ENCODE results near the gene IL1F10. TPM values are rescaled to one million over a fixed set of nuclear protein-coding genes. Genes with fewer than 3 reads are reported as not detected.
"Not testable (repeated sequence)": the region's sequence is repeated elsewhere in the genome, so short reads cannot be mapped to it uniquely, and the experiment has no call there.

IL1F10 gene
- total and polyA plus RNA-seq, 10 of the 15 experiments (the other 5 are each of a cell fraction or from before 2014, with no cell fraction given) = not detected

- H3K4me2 ChIP-seq (ENCODE audit: control insufficient read depth, insufficient read depth); intact Hi-C loops (cut with micrococcal nuclease; ENCODE audit: unreplicated experiment); H2AFZ ChIP-seq (ENCODE audit: control insufficient read depth, low read depth, low read length); H4K20me1 ChIP-seq (ENCODE audit: control insufficient read depth, insufficient read depth); H3K4me3 ChIP-seq; H3K79me2 ChIP-seq (ENCODE audit: control insufficient read depth, insufficient read depth, low read length); RAD21 ChIA-PET (ENCODE audit: unreplicated experiment); ATAC-seq; H3K4me1 ChIP-seq (ENCODE audit: control insufficient read depth, insufficient read depth, low read length); H3K27ac ChIP-seq (ENCODE audit: control insufficient read depth, insufficient read depth); DNase-seq (ENCODE audit: low read depth, low spot score); POLR2A ChIA-PET; H3K36me3 ChIP-seq (ENCODE audit: control insufficient read depth in 2 of 2, insufficient read depth in 2 of 2, low read length in 1 of 2); in situ Hi-C loops (cut with MboI); H3K9ac ChIP-seq (ENCODE audit: control insufficient read depth, insufficient read depth, low read length); H3K27me3 ChIP-seq (replicated peaks in 1 of 2; ENCODE audit: control insufficient read depth in 2 of 2, insufficient read depth in 2 of 2, low read length in 1 of 2); BruUV-seq (replicated peaks); H3K9me3 ChIP-seq (replicated peaks; ENCODE audit: control insufficient read depth, insufficient read depth, low read length); FAIRE-seq: not testable (repeated sequence)
- CTCF ChIA-PET = interaction anchor here (1.0 to 1.6 kb wide), 3 partner anchors 14 to 39 kb away, joined by 3 to 4 read pairs (median 4); no protein-coding TSS in a partner anchor
- WGBS (ENCODE audit: insufficient coverage, insufficient replicate concordance, low lambda C conversion rate, missing lambda C conversion rate) = 0% methylated on average over 2 of the region's 2 CpGs
- SMC1A ChIA-PET (ENCODE audit: uncharacterized antibody, unreplicated experiment) = interaction anchor here (1.0 to 1.6 kb wide), 3 partner anchors 8 to 107 kb away, joined by 3 read pairs; no protein-coding TSS in a partner anchor
These were observed 29.3 kb downstream of the IL1F10 start for GRCh38 chr2:113096842-113097618.

GRCh38 chr2:113098041-113098440 is 30.3 kb downstream of the IL1F10 start:
- H3K27me3 ChIP-seq (replicated peaks in 1 of 2; ENCODE audit: control insufficient read depth in 2 of 2, insufficient read depth in 2 of 2, low read length in 1 of 2) = no peaks in the 10 kb centered on the region; a peak in 1 of 4 replicates
- no peak overlapping the region for H3K4me3 ChIP-seq
- H3K79me2 ChIP-seq (ENCODE audit: control insufficient read depth, insufficient read depth, low read length) = no peaks in the 10 kb centered on the region
- DNase-seq (ENCODE audit: low read depth, low spot score) = no peak
- BruUV-seq (replicated peaks) = no TSS peak
- TF ChIP-seq ATF7 (IDR thresholded peaks at IDR 0.05; ENCODE audit: low read depth) (peak; percentile 80), MEF2A (IDR thresholded peaks at IDR 0.05; ENCODE audit: insufficient read depth, low read depth, low read length) (peak; percentile 41; the same call in 1 of the 2 replicates), RBBP5 (conservative IDR thresholded peaks at IDR 0.05) (no peak)
- ChIA-PET POLR2A (interaction anchor here (0.5 to 0.6 kb wide), 2 partner anchors 18 to 1266 kb away, joined by 3 read pairs; no protein-coding TSS in a partner anchor), RAD21 (ENCODE audit: unreplicated experiment) (no interaction called here), CTCF (interaction anchor here (0.7 to 1.6 kb wide), 6 partner anchors 15 to 38 kb away, joined by 3 to 4 read pairs (median 4); no protein-coding TSS in a partner anchor), SMC1A (ENCODE audit: uncharacterized antibody, unreplicated experiment) (interaction anchor here (1.0 to 1.6 kb wide), 3 partner anchors 9 to 106 kb away, joined by 3 read pairs; no protein-coding TSS in a partner anchor)
- no peak overlapping the region for H3K9ac ChIP-seq (ENCODE audit: control insufficient read depth, insufficient read depth, low read length)
- no peak overlapping the region for H3K27ac ChIP-seq (ENCODE audit: control insufficient read depth, insufficient read depth)
- in situ Hi-C loops (cut with MboI) = no loop called here
- peak overlapping the region; percentile 61 for H3K4me2 ChIP-seq (ENCODE audit: control insufficient read depth, insufficient read depth)
- H3K9me3 ChIP-seq (replicated peaks; ENCODE audit: control insufficient read depth, insufficient read depth, low read length) = no peaks in the 10 kb centered on the region; the same call in 1 of the 3 replicates
- 50% methylated on average over 4 of the region's 4 CpGs for WGBS (ENCODE audit: insufficient coverage, insufficient replicate concordance, low lambda C conversion rate, missing lambda C conversion rate)
- intact Hi-C loops (cut with micrococcal nuclease; ENCODE audit: unreplicated experiment) = no loop called here
- FAIRE-seq = no peak
- H2AFZ ChIP-seq (ENCODE audit: control insufficient read depth, low read depth, low read length) = peak overlapping the region; percentile 71
- H3K36me3 ChIP-seq (ENCODE audit: control insufficient read depth in 2 of 2, insufficient read depth in 2 of 2, low read length in 1 of 2) = no peaks in the 10 kb centered on the region
- no peaks in the 10 kb centered on the region for H3K4me1 ChIP-seq (ENCODE audit: control insufficient read depth, insufficient read depth, low read length)
- peak; percentile 65 for ATAC-seq
- H4K20me1 ChIP-seq (ENCODE audit: control insufficient read depth, insufficient read depth) = no peaks in the 10 kb centered on the region
